D341Med (cell line): ENCODE data around the gene MCC.

Source experiments
- DNase-seq: peaks from one replicate; pipeline ENCODE4 v3.0.0; 2012; ENCODE audit warnings: low spot score

Gene MCC

DNA sequence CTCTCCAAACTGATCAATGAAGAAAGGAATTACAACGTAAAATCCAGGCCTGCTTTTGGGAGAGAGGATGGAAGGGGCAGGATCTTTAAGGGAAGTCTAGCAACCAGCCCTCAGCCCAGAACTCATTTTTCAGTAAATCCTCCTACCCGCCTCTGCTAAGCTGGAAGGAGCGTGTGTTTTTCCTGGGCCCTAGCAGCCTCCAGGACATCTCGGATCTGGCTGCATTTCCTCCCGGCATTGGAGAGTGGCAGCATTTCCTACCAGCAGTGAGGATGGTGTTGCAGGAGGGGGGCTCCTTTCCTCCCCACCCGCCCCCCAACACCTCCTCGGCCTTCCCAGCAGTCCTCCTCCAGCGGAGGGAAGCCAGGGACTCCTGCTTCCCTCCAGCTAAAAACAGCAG, 457.1 kb downstream of the MCC start:
- DNase-seq, result no peak

DNA sequence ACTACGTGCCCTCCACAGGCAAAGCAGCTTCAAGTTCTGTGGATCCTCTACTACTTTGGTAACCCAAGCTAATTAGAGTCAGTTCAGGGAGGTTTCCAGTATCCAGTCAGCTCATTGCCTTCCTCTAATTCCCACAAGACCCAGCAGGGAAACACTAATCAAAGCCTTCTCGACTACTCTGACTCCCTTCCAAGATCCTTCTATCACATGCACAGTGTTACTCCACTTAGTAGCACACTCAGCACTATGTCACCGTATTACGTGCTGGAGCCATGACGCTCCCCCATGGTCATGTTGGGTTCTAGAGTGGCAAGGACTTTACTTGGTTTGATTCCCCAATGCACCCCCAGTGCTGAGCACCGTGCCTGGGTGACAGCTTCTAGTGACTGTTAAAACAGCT, 458.6 kb downstream of the MCC start:
- DNase-seq, result no peak

DNA sequence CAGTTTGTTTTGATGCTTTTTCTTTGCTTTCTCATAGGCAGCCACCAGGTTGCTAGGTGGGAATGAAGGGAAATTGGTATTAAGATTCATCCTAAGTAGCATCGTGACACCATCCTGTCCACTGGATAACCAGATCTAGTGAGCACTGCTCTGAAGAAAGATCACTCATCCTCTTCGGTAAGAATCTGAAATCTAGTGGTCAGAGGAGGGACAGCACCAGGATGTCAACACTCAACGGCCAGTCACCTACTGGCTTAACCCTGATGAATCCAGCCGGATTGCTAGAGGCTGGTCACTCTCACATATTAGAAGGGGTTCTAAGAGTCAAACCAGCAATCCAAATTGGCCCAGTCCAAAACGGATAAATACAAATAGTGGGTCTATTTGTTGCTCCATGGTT, 460.8 kb downstream of the MCC start:
- DNase-seq, result no peak

DNA sequence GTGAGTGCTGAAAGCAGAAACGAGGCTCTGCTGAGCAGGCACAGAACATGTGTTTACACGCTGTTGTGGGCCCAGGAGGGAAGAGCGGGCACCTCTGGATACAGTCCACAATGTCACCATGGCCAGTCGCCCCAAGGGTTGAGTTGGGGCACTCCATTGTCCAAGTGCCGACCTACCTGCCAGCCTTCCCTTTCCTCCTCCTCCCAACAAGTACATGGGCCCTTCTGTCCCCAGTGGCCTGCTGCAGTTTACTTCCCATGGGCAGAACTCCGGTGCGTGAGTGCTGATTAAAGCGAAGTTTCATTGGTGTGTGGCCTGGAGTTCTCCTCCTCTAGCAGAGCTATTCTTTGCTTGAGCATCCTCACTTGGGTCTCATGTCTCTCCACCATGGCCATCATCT, 461.2 kb downstream of the MCC start:
- DNase-seq, result no peak

DNA sequence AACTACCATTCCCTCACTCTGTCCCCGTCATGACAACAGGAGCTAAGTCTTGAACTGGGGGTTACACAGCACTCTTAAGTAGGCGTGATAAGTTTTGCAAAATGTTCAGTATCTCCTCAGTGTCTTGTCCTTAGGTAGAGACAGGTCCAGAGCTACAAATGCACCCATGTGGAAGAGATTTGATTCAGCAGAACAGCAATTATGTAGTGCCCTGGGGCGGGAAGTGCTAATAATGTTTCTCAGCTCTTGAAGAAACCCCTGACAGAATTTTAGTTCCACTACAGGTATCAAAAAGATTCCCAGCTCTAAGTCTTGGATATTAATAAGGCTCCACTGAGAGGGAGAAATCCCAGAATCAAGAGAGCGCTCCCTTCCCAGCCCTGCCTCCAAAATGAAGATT, 462.0 kb downstream of the MCC start:
- no peak for DNase-seq

DNA sequence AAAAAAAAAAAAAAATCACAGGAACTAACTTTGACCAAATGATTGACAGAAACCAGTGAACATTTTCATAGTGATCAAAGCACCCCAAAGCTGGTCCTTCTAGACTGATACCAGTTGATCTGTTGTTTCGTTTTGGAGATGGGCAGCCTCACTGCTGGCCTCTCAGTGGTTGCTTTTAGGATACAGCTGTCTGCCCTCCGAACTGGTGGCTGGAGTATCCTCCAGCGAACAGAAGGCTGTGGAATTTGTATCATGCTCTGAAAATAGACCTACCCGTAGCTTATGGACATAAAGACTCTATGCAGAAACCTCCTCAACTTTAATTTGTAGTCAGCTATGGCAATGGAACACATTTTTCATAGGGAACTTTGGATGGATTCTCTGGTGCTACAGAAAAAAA, 462.7 kb downstream of the MCC start:
- no peak for DNase-seq

DNA sequence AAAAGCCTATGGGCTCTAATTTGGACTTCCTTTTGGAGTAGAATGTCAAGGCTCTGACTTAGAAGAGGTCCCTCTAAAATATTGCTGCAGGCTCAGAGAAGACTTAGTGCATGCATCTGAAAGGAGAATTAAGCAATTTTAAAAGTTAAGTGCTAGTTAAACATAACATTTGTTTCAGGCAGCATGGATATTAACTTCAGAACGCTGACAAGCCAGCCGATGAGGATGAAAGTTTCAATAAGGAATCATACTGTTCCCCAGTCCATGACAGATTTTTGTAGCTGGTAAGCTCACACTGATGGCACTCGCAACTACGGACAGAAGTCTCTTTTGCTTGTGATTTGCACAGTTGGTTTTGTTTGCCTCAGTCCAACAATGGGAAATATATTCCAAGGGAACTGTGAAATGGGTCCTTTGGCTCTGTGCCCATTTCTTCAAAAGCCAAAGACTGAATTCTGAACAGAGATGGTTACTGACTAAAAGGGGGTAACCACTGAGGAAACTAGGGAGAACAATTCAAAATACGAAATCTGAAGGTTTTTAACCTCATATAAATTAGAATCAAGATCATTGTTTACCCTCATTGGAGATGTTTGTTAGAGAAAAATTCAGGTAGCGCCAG, 464.1 kb downstream of the MCC start:
- no peak for DNase-seq

DNA sequence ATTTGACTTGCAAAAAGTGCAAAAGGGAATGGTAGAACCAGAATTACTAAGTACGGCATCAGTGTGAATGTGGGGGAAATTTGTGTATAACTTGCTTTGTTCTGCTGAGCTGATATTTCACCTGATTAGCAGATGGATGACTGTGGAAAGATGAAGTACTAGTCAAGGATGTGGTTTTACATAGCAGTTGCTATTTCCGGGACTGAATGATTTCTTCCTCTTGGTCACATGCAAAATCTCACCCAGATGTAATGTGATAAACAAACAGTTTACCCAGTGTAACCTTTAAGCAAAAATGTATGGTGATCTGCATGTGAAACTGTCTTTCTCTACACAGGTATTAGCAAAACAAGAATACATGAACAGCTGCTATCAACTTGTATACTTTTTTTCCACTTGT, 465.6 kb downstream of the MCC start:
- no peak for DNase-seq

DNA sequence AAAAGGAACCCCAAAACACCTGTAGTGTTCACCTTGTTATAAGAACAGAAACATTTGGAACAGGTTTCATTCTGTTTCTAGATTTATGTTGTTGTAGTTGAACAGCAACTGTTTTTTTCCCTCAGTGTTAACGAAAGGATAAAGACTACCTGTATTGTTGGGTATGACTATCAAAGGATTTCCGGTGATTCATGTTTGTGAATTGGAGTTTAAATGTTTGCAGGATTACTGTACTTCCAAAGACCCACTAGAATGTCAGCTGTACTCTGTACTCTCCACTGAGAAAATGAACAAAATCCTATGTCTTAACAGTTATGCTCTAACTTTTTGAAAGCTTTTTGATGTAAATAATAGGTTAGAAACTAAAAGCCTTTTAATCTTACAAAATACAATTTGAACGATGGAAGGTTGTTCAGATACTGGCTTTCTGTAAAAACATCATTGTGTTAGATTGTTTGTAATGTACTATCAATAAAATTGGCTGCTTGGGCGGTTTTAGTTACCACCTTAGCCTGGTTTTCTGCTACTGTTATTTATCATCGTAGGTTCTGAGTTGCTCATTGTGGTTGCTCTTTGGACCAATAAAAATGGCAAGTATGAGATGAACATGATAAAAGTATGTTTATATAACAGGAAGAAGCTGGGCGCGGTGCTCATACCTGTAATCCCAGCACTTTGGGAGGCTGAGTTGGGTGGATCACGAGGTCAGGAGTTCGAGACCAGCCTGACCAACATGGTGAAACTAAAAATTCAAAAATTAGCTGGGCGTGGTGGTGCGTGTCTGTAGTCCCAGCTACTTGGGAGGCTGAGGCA, 467.6 kb downstream of the MCC start:
- no peak for DNase-seq

DNA sequence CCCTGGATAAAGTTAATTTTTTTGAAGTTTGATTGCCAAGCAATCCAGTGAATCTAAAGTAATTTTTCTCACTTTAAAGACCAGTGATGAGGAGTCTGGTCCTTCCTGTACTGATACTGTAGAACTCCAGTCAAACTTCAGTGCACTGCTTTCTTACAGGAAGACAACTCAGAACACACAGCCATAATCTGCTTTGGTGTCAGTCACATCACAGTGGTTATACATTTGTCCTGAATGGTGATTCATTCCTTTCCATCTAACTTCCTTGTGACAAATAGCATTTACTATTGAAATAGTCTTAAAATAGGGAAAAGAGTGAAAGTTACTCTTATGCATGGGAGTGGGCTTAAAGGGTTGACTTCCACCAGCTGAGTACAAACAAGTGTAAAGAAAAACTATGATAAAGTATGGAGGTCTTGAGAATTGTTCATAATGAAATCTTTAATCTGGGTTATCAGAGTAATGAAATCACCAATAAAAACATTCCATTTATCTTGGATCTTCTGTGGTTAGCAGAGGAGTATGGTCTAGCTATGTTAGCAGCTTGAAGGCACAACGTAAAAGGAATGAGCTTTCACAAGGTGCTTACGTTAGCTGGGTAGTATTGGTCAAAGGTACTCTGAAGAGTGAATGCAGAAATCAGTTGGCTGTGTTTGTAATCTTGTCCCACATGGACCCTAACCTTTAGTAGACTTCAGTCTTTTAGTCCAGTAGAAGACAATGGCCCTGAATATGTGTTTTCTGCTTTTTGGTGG, 470.2 kb downstream of the MCC start:
- DNase-seq, result no peak

DNA sequence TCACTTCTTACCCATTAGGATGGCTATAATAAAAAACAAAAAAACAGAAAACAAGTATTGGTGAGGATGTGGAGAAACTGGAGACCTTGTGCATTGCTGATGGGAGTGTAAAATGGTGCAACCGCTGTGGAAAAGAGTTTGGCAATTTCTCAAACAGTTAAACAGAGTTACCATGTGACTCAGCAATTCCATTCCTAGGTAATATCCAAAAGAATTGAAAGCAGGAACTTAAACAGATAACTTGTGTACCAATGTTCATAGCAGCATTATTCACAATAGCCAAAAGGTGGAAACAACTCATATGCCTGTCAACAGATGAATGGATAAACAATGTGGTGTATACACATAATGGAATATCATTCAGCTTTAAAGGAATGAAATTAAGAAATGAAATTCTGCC, 482.8 kb downstream of the MCC start:
- DNase-seq, result no peak

DNA sequence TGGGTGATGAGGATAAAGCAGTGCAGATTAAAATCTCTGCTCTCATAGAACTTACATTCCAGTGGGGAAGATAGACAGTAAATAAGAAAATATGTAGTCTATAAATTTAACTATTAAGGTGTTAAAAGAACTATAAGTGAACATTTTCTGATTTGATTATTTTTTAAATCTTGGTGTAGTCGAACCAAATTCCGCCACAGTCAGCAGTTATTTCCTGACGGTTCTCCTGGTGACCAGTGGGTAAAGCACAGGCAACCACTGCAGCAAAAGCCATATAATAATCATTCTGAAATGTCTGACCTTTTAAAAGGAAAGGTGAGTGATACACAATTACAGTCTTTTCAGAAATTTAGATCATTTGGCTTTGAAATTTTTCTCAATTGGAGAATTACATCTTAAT, 484.5 kb downstream of the MCC start:
- no peak for DNase-seq

DNA sequence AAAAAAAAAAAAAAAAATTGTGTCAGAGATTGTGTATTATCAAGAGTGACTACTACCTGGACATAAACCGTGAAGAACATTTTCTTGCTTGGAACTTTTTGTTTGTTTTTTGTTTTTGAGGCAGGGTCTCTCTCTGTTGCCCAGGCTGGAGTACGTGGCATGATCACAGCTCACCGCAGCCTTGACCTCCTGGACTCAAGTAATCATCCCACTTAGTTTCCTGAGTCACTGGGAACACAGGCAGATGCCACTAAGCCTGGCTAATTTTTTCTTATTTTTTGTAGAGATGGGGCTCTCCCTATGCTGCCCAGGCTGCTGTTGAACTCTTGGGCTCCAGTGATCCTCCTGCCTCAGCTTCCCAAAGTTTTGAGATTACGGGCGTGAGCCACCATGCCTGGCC, 485.8 kb downstream of the MCC start:
- DNase-seq, result no peak

DNA sequence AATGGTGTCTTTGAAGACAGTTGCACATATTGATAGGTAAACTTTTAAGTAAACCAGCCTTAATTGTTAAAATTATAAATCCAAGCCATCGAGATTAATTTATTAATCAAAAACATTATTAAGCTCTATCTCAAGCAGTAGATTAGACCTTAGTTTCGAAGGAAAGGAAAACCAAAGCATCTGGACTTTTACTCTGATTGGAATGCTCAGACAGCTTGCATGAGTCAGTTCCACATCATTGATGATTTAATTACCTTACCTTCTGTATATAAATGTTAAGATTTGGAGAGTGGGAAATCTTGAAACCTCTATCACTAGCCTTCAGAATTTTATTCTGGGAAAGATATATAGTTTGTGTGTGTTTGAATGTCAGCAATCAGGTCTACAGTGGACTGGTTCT, 487.8 kb downstream of the MCC start:
- DNase-seq, result no peak

DNA sequence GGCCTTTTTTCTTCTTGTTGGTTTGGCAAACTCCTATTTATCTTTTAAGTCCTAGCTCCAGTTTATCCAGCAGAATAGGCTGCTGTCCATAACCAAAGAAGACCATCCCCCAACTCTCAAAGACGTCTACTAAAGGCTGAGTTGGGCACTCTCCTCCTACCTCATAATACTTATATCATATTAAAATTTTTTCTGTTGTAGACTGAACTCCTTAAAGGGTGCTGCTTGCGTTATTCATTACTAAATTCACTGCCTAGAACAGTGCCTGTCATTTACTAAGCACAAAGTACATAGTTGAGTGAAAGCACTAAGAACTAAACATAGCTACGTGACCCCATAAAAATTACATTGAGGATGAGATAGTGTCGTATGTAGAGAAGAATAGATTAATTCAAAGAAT, 490.0 kb downstream of the MCC start:
- no peak for DNase-seq

DNA sequence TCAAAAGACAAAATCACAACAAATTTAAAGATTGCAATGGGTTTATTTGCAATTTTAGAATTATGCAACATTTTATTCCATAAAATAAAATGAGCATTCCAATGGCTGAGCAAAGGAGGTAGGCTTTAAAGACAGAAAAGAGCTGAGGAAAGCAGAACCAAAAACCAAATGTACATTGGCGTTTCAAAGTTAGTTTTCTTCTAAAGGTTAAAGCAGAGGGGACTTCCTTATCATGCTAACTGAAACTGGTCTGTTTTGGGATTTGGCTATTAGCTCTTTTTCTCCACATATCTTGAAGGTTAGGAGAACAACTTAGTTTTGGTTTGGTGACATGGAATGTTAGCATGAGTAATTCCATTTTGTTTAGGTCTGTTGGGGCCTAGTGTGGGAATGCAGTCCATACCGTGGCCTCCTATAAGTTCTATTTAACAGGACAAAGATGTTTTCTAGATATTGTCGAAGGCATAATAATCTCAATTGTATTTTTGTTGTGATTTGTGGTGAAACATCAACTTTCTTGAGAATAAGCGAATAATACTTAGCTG, 491.4 kb downstream of the MCC start:
- DNase-seq, result no peak

DNA sequence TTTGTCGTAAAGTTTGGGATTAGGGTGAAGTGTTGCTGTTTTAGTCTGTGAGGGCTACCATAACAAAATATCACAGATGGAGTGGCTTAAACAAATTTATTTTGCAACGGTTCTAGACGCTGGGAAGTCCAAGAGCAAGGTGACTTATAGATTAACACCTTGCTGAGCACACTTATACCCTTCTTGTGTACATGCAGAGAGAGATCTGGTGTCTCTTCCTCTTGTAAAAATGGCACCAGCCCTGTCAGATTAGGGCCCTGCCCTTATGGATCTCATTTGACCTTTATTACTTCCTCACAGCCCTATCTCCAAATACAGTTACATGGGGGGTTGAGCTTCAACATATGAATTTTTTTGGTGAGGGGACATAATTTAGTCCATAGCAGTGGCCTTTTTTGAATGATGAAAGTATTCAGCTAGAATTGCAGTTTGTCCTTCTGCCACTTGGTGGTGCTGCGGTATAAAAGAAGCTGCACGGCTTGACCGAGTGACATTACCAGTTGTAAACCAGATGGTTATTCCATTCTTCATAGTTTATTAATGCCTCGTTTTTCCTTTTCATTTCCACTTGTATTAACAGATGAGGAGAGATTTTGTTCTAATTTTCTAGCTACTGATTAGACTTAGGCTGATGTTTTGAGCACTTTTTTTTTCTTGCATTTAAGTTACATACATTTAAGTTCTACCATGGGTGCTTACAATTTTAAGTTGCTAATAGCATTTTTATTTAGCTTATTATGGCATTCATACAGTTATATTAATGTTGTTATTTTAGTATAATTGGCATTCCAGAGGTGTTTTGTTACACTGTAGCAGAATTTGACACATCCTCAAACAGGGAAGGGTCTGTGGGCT, 492.3 kb downstream of the MCC start:
- DNase-seq, result peak; percentile 68

DNA sequence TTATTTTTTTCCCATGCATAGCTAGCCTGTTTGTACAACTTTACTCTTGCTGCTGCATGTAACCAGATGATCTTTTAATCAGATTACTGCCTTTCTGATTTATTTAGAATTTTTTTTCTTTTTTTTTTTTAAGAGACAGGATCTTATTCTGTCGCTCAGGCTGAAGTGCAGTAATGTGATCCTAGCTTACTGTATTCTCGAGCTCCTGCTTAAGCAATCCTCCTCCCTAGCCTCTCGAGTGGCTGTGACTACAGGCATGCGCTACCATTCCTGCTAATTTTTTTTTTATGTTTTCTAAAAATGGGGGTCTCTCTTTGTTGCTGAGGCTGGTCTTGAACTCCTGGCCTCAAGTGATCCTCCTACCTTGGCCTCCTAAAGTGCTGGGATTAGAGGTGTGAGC, 502.0 kb downstream of the MCC start:
- no peak for DNase-seq

DNA sequence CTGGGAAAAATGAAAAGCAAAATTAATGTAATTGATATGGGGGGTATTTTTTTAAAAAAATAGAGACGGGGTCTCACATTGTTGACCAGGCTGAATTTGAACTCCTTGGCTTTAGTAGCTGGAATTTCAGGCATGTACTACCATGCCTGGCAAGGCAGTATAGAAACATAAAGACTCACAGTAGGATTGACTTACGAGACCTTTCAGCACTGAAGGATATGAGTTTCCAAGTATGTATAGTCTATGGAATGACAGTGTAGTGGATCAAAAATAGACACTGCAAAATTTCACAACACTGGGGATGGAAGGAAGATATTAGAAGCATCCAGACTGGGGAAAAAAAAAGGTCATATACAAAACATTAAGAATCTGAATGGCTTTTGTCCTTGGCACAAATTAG, 504.9 kb downstream of the MCC start:
- no peak for DNase-seq

DNA sequence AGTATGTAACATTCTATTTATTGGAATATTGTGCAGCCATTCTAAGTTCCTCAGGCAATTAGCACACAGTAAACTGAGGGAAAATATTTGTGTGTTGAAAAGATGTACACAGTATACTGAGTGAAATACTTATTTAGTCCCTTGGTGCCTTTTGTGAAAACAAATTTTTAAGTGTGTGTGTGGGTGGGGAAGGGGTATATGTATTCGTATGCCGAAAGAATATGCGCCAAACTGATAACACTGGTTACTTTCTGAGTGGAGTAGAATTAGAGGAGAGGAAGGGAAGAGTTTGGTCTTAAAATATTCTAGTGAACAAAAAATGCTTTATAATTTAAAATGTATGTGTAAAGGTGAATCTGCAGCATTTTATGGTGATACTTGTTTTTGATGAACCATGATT, 508.5 kb downstream of the MCC start:
- no peak for DNase-seq

DNA sequence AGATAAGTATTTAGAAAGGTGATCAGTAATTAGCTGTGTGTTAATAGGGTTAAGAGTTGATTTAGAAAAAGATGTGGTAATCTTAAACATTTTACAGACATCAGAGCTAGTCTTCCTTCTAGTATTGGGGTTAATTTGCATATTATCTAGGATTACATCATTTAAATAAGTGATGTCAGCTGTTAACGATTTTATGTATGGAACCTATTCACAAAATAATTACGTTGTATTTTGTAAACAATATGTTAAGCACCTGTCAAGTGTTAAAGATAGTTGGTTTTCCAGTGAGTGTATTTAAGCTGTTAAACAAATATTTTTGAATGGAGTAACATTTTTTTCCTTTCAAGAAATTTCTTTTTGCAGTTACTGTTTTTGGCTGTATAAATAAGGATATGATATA, 509.4 kb downstream of the MCC start:
- no peak for DNase-seq

DNA sequence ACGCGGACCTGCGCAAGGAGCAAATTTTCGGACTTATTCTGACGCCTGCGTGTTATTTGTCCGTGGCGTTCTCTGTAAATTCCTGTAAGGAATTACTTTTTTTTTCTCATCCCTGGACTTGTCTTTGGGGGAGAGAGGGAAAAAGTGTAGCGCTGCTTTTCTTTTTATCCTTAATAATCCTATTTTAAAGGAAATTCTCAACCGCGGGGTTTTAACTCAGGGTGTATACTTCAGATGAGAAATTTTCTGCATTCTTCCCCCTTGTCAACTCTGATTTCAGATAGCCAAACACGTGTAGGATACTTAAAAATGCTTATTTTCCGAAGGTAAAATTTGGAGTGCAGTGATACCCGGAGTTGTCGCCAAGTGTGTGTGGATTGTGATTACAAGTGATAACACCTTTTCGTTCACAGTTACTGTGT, 510.8 kb downstream of the MCC start:
- no peak for DNase-seq
